Measurements from ENCODE around the gene ESR2. TPM values are rescaled to one million over a fixed set of nuclear protein-coding genes. Genes with fewer than 3 reads are reported as not detected.
A peak's percentile ranks its signal among the peaks of the same experiment; 100 is the strongest.
"Not testable (repeated sequence)": the region's sequence is repeated elsewhere in the genome, so short reads cannot be mapped to it uniquely, and the experiment has no call there.

Gene ESR2
- total RNA-seq, 1 donor from 2014 or later: 14.5 TPM

DNA sequence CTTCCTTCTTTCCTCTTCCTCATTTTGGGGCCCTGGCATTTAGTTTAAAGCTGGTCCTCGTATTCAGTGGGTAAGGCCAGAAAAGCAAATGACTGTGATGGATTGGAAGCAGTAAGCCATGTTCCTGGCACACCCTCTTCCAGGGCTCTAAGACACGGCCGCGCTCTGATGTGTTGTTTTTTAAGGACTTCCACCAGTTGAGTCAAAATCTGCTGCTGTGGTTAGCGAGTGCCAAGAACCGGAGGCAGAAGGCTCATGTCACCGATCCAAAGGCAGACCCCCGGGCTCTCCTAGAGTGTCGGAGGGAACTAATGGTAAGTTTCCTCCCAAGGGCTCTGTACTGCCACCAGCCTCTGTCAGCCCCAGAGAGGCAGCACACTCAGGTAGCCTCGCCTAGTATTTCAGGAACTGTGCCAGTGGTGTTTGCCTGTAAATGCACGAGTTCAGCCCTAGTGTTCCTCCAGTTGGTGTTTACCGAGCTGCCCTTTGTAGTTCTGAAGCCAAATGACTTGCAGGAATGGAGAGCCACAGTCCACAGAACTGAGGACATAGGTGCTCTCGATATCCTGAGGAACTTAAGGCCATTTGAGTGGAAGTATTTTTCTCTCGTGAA lies 72.7 kb downstream of the ESR2 start:
- DNase-seq (ENCODE audit: low spot score): no peak

DNA sequence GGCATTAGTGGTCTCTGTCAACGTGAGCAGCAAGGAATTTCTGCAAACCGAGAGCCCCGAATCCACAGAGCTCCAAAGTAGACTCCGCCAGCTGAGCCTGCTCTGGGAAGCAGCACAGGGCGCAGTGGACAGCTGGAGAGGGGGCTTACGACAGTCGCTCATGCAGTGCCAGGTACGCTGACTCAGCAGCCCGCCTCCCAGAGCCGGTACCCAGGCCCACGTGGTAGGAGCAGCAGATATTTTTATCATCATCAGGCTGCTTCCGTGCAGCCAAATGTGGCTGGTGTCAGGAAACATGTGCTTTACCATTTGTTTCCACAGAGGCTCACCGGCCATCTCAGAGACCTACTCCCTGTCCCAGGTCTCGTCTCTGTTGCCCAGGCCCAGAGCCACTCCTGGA lies 73.7 kb downstream of the ESR2 start:
- DNase-seq (ENCODE audit: low spot score): no peak

DNA sequence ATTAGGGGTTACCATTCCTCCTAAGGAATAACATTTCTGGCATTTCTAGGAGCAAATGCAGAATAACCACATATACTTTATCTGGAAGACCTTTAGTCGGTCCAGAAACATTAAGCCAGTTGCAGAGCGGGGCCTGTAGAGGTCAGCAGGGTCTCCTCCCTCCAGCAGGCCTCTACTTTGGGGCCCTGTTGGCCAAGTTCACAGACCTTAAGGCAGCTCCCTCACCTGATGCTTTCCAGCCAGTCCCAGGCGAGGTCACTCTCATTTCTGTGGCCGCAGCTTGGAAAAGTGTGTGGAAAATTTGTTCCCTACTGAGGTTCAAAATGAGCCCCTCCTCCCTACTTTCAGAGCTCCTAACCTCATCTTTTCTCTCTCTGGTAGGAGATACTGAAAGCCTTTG lies 74.1 kb downstream of the ESR2 start:
- DNase-seq (ENCODE audit: low spot score): no peak

DNA sequence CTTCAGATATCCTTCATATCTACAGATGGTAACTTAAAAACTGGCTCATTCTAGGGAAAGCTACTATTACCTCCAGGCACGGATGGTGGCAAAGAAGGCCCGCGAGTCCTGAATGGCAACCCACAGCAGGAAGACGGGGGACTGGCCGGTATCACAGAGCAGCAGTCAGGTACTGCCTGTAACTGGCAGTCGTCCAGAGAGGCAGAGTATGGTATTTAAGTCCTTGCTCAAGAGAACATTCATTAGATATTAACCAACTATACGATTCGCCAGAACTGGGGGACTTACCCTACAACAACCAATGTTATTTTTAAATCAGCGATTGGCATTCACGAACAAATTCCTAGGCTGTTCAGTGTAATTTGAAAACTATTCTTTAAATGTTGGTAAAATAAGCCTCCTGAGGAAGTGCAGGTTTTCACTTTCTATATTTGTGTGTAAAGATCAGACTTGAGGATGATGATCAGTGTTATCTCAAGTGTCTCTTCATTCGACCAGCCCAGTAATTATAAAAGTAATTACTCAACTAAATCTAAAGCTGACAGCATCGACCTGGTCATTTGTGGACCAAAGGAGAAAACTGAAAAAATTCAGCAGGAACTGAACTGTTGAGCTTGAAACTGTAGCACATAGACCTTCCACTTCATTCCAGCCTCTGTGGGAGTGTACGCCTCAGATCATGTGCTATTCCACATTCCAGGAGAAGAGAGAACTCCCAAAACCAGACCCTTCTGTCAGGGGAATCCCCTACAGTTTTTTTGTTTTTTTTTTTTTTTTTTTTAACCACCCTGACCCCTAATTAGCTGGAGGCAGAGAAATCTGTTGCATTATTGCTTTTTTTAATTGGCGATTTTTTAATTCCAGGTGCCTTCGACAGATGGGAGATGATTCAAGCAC lies 75.6 kb downstream of the ESR2 start:
- no peak for DNase-seq (ENCODE audit: low spot score)

DNA sequence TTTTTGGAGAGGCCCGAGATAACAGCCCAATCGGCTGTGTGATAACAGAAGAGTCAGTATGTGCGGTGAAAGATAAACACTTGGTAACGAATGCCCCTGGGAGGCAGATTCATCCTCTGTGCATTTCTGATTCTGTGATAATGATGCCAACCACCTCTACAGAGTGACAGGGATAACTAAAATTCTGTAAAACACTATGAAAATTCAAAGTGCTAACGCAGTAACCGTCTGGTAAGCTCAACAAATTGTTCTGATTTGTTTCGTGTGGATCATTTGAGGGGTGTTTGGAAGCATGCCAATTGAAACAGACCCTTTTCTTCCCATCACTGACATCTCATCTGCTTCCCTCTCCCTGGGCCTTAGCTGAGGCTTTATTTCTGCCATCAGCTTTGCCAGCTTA lies 76.3 kb downstream of the ESR2 start:
- no peak for DNase-seq (ENCODE audit: low spot score)

DNA sequence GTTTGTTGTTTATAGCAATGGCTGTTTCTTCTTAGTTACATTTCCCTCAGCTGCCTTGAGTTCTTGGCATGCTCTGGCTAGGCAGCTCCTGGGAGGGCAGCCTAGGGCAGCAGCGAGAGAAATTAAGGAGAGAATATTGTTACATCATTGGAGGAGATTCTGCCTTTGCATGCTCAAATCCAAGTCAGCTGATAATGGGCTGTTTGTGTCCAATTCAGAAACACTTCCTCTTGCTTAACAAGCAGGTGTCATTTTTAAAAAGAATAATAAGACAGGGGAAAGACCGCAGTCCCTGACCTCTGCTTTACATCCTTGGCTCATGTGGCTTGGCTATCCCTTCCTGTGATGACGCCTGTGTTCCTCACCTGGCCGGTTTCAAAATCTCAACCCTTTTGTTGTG lies 76.9 kb downstream of the ESR2 start:
- DNase-seq (ENCODE audit: low spot score): no peak

DNA sequence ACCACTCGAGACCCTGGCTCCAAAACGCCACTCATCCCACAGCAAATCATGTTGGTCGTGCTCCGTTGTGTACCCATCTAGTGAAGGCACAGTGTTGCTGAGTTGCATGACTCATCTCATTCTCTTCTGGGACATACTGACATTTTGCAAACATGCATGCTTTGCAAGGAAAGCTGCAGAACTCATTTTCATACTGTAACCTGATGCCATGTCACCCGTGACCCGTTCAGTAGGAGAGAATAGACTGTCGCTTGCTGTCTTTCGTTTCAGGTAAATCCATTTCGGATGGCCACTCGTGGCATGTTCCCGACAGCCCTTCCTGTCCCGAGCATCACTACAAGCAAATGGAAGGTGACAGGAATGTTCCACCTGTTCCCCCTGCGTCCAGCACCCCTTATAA lies 78.2 kb downstream of the ESR2 start:
- no peak for DNase-seq (ENCODE audit: low spot score)

DNA sequence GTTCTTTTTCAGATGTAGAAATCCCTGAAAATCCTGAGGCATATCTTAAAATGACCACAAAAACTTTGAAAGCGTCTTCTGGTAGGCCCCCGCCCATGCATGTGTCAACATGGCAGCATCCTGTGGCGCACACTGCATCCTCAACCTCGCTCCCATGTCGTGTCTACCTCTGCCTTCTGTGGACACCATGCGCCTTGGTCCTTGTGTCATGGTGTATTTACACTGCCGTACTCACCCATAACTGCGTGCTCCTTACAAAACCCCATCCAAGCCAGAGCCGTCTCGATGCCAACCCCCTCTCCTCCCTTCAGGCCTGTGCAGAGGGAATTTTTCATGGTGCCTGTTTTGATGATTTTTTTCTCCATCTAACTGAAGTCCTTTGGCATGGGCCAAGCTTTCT lies 78.9 kb downstream of the ESR2 start:
- DNase-seq (ENCODE audit: low spot score): no peak

DNA sequence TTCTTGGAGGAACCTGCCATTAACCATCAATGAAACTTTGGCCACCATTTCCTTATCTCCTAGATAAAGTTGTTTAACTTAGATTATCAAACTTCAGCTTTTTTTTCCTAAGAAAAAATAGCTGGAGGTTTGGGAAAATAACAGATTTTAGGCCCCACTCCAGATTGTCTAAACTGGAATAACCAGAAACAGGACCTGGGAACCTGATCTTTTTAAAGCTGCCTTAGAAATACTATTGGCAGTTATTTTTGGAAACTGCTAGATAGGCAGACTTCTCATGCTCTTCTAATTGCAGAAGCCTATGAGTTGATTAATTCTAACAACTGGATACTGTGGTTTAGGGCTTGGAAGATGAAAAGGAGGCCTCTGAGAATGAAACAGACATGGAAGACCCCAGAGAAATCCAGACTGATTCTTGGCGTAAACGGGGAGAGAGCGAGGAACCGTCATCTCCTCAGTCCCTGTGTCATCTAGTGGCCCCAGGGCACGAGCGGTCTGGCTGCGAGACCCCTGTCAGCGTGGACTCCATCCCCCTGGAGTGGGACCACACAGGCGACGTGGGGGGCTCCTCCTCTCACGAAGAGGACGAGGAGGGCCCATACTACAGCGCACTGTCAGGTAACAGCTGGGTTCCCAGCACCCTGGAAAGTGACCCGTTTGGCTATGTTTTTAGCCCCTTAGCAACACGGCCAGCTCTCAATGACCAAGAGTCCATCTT lies 80.2 kb downstream of the ESR2 start:
- no peak for DNase-seq (ENCODE audit: low spot score)

DNA sequence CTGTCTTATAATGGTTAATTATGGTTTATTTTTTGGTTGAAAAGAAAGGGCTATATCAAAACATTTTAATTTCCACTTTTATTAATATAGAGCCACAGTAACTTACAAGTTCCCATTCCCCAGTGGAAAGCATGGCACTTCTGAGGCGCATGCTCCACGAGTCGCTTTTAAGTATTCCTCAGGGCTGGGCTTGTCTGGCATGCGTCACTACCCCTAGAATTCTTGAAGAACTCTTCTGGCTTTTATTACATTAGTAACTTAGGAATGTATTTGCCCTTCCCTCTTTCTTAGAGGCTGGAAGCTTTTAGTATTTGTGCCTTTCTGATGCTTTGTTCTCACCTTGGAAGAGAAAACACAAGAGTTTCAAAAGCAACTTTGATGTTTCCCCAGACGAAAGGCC lies 81.1 kb downstream of the ESR2 start:
- no peak for DNase-seq (ENCODE audit: low spot score)

DNA sequence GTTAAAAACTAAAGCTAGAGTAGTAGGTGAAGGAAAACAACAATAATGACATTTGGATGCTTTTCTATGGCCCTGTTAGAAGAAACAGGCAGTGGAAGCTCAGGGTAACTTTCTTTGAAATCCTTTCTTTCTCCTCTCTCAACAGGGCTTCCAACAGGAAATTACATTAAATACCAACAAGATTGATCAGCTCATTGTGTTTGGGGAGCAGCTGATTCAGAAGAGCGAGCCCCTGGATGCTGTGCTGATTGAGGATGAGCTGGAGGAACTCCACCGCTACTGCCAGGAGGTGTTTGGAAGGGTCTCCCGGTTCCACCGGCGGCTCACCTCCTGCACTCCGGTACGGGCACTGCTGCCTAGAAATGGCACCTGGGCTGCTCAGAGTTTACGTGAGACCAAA lies 81.5 kb downstream of the ESR2 start:
- DNase-seq (ENCODE audit: low spot score): no peak

DNA sequence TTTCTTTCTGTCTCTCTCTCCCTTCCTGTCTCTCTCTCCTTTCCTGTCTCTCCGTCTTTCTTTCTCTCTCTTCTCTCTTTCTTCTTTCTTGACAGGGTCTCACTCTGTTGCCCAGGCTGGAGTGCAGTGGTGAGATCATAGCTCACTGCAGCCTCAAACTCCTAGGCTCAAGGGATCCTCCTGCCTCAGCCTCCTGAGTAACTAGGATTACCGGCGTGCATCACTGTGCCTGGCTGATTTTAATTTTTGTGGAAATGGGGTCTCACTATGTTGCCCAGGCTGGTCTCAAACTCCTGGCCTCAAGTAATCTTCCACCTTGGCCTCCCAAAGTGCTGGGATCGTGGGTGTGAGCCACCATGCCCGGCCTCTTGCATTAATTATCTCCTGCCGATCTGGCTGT lies 83.3 kb downstream of the ESR2 start:
- not testable (repeated sequence) for DNase-seq (ENCODE audit: low spot score)

DNA sequence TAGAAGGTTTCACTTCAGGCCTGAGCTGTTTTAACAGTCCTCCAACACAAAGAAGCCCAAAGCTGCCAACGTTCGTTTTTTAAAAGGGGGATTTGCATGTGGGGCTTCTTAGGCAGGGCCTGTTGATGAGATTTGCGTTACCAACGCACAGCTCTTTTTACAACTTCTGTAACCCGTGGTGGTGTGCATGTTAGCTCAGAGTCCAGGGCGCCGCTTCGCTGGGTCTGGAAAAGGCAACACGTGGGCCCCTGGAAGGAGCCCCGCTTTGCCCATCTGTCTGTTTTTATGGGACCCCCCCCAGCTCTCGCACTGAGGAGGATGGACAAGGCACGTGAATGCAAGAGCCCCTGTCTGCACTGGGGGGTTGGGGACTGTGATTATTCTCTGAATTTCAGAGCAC lies 84.0 kb downstream of the ESR2 start:
- no peak for DNase-seq (ENCODE audit: low spot score)

DNA sequence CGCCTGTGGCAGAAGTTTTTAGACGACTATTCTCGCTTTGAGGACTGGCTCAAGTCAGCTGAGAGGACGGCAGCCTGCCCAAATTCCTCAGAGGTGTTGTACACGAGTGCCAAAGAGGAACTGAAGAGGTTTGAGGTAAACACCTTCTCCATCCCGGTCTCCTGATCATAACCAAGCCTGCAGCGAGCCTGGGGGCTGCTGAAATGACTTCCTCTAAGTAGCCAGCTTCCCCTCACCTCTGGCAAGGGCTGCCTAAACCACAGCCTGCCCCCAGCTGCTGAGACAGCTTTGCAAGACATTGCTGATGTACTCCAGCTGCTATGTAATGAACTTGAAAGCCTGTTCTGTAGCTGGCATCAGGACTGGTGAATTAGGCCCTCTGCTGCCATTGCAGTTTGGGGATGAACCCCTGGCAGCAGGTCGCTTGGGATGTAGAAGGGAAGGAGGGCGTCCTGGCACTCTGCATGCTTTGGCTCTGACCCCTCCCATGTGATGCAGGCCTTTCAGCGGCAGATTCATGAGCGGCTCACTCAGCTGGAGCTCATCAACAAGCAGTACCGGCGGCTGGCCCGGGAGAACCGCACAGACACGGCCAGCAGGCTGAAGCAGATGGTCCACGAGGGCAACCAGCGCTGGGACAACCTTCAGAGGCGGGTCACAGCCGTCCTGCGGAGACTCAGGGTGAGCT lies 84.6 kb downstream of the ESR2 start:
- peak; percentile 55 for DNase-seq (ENCODE audit: low spot score)

DNA sequence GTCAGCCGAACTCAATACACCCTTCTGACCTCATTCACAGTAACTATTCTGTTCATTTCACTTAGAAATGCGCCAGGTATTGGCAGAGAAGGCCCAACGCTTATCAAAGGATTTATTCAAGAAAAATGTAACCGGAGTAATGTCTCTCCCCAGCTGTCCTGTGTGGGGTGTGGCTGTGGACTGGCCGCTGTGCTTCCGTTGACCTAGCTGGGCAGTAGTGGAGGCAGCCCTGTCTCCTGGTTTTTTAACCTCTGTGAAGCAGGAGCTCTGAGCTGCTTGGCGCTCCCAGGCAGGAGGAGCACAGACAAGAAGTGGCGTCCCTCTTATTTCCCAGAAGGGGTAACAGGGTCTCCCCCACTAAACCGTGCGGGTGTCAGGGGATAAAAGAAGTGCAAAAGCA lies 85.2 kb downstream of the ESR2 start:
- DNase-seq (ENCODE audit: low spot score): no peak

DNA sequence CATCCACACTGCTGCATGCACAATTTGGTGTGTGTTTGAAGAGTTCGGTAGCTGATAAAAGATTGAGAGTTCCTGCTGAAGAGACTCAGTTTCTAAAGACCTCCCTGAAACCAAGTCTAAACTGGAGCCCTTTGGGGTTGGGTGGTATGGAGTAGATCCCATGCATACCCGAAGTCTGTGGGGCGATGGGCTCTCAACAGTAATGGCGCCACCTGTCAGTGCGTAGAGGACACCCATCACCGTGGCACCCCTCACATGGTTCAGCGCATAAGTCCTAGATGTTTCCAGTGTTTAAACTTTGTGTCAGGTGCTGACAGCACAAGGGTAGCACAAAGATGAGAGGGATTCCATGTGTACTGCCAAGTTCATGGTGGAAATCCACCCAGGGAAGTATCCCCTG lies 85.9 kb downstream of the ESR2 start:
- DNase-seq (ENCODE audit: low spot score): no peak

DNA sequence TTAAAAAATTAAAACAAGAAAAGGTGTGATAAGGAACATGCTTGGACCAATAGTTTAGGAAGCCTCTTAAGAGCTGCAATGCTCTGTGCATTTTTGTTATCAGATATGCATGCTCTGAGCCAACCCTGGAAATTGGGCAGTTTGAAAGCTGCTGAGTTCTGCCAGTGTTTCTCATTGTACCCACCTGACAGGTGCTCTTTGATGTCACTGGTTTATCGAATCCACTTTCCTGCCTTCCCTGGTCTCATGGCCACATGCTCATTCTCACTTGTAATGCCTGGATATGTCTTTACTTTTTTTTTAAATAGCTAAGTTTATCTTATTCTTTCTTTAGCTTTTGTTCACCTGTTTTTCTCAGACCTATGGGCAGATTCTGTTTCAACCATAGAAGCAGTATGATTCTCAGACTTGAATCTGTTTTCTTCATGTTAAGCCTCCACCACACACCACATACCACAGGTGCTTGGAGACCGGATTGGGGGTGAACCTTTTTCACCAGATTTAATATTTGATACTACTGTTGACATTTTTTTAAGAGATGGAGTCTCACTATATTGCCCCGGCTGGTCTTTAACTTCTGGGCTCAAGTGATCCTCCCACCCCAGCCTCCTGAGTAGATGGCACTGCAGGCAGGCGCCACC lies 90.7 kb downstream of the ESR2 start:
- DNase-seq (ENCODE audit: low spot score): no peak

DNA sequence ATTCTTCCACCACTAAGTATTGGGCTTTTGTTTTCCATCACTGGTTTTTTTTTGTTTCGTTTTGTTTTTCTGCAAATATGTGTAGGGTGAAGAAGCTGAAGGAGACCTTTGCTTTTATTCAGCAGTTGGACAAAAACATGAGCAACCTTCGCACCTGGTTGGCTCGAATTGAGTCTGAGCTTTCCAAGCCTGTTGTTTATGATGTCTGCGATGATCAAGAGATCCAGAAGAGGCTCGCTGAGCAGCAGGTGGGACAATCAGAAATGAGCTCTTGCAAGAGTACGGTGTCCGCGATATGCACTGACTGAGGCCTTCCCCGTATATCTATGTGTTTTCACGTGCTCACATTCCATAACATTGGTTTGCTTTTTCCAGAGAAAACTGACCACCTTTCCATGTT lies 91.5 kb downstream of the ESR2 start:
- no peak for DNase-seq (ENCODE audit: low spot score)

DNA sequence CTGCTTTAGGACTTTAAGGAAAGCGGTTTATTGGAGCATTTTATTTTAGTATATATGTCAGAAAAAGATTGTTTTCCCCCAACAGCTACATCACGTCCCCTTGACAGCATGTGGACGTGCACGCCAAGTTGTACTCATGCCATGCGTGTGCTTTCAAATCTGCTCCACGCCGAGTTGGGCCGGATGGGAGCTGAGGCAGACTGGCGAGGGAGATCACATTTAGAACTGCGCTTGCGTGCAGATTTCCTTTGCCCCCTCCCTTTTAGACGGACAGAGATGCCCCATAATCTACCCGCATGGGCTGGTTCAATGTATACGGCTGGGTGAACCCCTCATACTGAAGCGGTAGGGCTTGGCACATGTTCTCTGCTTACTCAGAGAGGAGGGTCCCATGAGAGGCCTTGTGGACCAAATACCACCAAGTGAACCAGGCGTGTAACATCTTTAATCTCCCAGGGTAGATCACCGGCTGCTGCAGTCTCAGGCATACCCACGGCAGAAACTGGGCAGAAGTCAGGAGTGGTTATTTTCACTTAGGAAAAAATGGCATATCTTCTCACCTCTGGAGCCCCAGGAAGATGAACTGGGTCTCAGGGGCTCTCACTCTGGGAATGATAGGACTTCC lies 92.1 kb downstream of the ESR2 start:
- no peak for DNase-seq (ENCODE audit: low spot score)

DNA sequence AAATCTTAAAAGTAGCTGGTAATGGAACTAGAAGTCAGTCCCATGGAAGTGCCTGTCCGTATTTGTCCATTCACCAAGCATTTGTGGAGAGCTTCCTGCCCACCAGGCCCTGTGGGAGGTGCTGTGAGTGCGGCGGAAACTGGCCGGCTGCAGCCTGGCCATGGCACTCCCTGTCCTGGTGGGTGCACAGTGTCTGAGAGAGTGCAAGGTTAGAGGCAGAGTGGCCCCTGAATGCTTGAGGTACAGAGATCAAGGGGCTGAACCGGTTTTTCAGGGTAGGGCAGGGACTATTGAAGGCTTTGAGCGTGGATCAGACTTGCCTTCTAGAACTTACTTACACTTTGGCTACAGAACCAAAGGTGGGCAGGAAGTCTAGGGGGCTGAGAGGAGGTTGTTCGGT lies 92.9 kb downstream of the ESR2 start:
- peak; percentile 54 for DNase-seq (ENCODE audit: low spot score)

DNA sequence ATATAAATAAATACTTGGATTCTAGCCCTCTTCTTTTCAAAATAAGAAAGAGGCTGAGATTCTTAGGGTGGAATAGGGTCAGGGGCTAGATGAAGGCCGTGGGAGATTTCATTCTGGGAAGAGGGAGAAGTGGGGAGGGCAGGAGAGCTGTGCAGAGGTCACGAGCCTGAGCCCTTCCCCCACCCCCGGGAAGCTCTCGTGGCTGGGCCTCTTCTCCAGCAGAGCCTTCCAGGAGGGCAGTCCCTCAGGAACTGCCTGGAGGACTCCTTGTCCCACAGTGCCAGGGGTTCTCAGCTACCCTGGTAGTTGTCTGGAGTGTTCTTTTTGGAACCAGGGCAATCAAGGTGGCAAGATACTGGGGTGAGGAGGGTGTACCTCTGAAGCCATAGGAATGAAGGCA lies 94.0 kb downstream of the ESR2 start:
- no peak for DNase-seq (ENCODE audit: low spot score)

Measured in ureter (tissue), 1 donor.